HG03175 (cell line): Measurements from ENCODE around the gene ODF4.
"Not testable (repeated sequence)": the region's sequence is repeated elsewhere in the genome, so short reads cannot be mapped to it uniquely, and the experiment has no call there.

ENCODE experiments used
- ATAC-seq: cut with Tn5 transposase; IDR thresholded peaks from one replicate; pipeline ENCODE4 v1.9.1; 2021; ENCODE audit warnings: mild to moderate bottlenecking, moderate library complexity; ENCODE audit not compliant: unreplicated experiment

The ODF4 gene

DNA sequence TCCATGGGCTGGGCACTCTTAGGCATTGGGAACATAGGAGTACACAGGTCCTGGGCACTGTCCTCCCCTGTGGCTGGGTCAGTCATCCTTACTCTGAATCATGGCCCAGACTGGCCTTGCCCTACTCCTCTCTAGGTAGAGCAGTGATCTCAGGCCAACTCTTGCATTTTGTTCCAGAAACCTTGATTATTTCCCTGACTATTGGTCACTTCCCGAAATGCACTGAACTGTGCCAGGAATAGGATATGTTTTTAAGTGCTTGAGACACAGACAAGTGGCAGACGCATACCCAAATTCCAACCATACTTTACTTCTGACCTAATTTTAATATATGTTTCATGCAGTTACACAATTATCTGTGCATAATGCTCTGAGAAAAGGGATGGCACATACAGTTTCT, 26.6 kb downstream of the ODF4 start:
- no peak for ATAC-seq

DNA sequence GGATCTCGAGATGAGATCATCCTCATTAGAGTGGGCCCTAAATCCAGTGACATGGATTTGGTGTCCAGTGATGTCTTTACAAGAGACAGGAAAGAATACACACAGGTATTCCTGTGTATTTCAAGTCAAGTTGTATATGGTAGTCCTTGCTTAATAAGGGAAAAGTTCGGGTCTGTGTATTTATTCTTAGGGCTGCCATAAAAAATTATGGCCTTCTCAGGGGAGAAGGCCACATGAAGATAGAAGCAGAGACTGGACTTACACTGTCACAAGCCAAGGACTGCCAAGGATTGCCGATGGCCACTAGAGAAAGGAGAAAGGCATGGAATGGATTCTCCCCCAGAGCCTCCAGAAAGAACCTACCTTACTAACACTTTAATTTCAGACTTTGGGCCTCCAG, 28.6 kb downstream of the ODF4 start:
- ATAC-seq, result no peak

DNA sequence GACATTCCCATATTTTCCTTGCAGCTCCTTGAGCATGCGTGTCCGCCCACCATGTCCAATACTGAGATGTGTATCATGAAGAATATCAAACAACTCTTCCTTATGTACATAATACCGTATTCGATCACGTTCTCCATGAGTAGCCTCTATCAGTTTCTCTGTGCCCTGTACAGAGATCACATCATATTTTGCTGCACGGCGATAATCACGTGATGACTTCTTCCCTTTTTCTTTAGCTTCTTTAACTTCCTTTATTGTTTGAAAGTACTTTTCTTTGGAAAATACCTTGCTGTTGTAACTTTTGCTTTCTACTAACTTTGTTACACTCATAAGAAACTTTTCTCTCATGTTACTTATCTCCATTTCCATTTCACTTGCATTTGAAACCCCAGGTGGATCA, 30.3 kb downstream of the ODF4 start:
- ATAC-seq, result no peak

GRCh38 chr17:8371786-8372185, 32.1 kb downstream of the ODF4 start:
- no peak for ATAC-seq

GRCh38 chr17:8372422-8372821, 32.8 kb downstream of the ODF4 start:
- no peak for ATAC-seq

DNA sequence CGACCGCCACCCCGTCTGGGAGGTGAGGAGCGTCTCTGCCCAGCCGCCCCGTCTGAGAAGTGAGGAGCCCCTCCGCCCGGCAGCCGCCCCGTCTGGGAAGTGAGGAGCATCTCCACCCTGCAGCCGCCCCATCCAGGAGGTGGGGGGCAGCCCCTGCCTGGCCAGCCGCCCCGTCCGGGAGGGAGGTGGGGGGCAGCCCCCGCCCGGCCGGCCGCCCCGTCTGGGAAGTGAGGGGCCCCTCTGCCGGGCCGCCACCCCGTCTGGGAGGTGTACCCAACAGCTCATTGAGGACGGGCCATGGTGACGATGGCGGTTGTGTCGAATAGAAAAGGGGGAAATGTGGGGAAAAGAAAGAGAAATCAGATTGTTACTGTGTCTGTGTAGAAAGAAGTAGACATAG, 34.2 kb downstream of the ODF4 start:
- not testable (repeated sequence) for ATAC-seq

GRCh38 chr17:8375738-8376259, 36.2 kb downstream of the ODF4 start:
- ATAC-seq, result peak; percentile 12

- ATAC-seq, result peak; percentile 92
Measured at GRCh38 chr17:8376271-8377067, 36.8 kb downstream of the ODF4 start, which contains the start of gene KRABD2. KRABD2 (minus strand) TSS chr17:8376704.

DNA sequence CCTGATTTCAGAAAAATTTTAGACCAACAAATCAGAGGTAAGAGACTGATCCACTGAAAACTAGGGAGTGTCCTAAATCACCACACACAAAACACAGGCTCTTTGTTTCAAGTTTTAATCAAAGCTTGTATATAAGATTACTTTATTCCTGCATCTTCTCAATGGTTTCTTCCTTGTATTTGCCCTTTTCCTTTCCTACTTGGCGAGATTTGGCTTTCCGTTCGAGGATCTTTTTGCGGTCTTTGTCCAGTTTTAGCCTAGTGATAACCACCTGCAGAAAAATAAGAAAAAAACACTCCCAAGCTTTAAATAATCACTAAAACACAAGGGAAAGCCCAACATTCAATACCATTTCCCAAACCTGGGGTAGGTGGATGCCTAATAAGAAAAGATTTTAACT, 37.8 kb downstream of the ODF4 start:
- ATAC-seq, result no peak

GRCh38 chr17:8378117-8378516, 38.5 kb downstream of the ODF4 start:
- not testable (repeated sequence) for ATAC-seq

DNA sequence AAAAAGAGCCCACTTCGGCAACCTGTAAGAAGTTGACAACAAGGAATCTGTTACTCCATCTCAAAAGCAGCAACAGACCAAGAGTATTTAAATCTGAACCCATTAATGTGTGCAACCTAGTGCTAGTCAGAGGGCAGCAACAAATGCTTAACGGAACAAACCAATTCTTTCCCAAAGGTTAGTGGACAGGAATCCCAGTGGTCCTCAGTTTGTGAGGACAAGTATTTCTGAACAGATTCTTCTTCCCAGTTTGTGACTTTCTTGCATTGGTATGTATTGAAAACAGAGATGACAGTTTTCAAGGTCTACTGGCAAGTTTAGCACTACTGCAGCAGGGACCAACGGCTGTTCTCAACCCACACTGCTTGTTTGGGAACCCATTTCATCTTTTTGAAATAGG, 40.4 kb downstream of the ODF4 start:
- ATAC-seq, result no peak

DNA sequence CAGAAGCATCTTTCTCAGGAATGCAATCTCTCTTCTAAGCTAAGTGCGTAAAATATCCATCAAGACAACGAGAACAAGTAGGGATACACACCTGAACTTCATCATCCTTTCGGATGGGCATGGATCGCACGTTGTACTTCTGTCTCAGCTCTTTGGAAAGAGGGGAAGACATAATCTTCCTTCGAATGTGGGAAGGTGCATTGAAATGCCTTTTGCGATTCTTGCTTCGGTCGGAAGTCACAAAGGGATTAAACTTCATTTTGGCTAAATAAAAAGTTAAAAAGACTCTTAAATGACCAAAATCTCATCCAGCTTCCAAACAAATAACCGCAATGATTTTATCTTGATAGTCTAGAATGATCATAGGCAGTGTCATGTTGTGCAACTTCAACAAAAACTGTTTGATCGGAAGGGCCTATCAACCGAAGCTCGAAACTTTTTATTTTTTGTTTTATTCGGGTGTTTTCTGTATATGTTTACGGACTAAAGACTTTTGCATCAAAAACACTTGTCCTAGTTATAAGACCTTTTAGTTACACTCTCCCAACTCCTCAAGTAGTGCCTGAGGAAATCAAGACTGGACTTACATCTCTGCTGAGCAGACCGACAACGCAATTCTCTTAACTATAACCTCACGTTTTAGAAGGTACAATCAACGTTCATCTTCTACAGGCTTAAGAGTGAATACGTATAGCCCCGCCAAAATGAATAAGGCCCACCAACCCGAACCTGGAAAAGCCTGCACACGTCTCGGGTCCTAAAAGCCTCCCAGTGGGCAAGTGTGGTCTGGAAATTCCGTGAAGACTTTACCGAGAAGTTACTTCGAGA, 42.6 kb downstream of the ODF4 start:
- ATAC-seq, result no peak

- ATAC-seq, result no peak
Measured at GRCh38 chr17:8382880-8383142, 43.2 kb downstream of the ODF4 start.

- peak; percentile 83 for ATAC-seq
Measured at GRCh38 chr17:8383143-8383822, 43.6 kb downstream of the ODF4 start, which contains the start of gene RPL26. RPL26 (minus strand) TSS chr17:8383193; CDS start chr17:8382310, 883 bp downstream.

DNA sequence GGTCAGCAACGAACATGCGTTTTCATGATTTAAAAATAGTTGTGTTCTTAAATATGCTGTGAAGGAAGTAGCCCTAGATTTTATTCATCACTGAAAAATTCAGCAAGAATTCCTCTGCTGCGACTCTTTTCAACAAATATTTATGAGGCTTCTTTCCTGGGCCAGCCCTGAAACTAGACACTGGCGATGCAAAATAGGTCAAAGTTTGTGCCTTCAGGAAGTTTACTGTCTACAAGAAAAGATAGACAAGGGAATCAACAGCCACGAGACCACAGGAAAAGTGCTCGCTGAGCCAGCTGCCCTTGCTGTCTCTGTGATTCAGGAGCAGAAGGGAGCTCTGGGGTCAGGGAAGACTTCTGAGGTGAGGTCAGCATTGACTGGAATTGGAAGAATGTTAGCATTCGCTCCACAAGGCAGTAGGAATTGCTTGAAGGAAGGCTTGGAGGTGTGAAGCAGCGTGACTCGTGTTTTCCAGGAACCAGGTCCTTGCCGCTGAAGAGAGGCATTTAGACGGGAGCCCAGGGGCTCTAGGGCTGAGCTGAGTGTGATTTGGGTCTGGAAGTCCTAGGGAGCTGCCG, 45.2 kb downstream of the ODF4 start:
- no peak for ATAC-seq

- no peak for ATAC-seq
Measured at GRCh38 chr17:8386841-8387240, 47.2 kb downstream of the ODF4 start.

DNA sequence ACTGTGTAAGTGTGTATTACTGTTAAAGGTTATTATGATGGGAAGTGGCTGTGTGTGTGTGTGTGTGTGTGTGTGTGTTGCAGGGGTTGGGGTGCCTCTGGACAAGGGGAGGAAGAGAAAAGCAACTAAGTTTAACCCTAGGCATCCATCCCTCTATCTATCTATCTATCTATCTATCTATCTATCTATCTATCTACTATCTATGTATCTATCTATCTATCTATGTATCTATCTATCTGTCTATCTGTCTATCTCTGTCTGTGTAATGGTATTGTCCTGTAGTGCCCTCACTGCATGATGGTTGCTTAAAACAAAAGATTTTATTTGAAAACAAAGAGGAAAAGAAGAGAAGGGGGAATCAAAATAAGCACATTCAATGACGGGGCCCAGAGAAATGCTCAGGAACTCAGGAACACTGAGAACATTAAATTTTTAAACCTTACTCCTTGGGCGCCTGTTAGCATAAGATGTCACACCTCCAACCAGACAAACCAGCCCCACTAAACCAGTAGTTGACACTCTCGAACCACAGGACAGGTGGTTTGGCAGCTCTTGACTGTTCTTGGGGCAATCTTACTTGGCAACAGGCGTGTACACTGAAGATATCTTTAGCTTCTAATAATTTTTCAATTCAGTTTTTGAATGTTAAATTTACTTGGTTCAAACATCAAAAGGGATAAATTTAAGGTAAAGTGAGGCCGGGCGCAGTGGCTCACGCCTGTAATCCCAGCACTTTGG, 48.4 kb downstream of the ODF4 start:
- no peak for ATAC-seq

- ATAC-seq, result no peak
Measured at GRCh38 chr17:8391711-8392110, 52.1 kb downstream of the ODF4 start.

DNA sequence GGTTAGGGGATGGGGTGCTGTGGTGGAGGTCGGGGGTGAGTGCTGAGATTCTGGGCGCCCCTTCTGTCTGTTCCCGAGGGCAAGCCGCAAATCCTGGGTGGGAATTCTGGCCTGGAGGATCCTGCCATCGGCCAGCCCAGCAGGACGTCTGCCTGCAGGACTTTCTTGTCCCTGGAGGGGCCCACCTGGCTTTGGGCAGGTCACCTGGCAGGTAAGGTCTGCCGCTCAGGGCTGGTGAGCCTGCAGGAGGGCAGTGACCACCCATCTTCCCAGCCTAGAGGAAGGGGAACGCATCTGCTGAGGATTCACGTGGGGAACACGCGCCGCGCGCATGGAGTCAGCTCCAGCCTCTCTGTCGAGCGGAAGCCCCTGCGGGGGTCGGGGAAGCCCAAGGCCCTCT, 52.6 kb downstream of the ODF4 start:
- ATAC-seq, result no peak

- ATAC-seq, result no peak
Measured at GRCh38 chr17:8392674-8393469, 53.2 kb downstream of the ODF4 start.
